HepG2 (cell line): Measurements from ENCODE around the gene MT1M. TPM values are rescaled to one million over a fixed set of nuclear protein-coding genes. Genes with fewer than 3 reads are reported as not detected.

ENCODE experiments used
- DNMT1 ChIP-seq: sonication (generic); formaldehyde crosslinking; IDR thresholded peaks from 2 replicates; pipeline ENCODE4 v1.5.1; 2020; ENCODE audit warnings: mild to moderate bottlenecking, missing genetic modification reagents
- FOXP1 ChIP-seq, 2 experiments: fragments of 450-650 bp in 1 of 2; IDR thresholded peaks; 2 replicates each; pipeline ENCODE4 v1.6.1; 2017 to 2018; ENCODE audit warnings: antibody characterized with exemption in 1 of 2
- ISL2 ChIP-seq: sonication (generic); formaldehyde crosslinking; IDR thresholded peaks from 2 replicates; pipeline ENCODE4 v1.5.0; 2020; ENCODE audit warnings: missing genetic modification reagents
- KDM5B ChIP-seq: sonication (generic); formaldehyde crosslinking; IDR thresholded peaks from 2 replicates; pipeline ENCODE4 v1.4.0; 2020; ENCODE audit warnings: missing genetic modification reagents, mild to moderate bottlenecking, borderline replicate concordance
- MAZ ChIP-seq, 2 experiments: sonication (generic) in 1 of 2; formaldehyde crosslinking in 1 of 2; IDR thresholded peaks; 2 replicates each; pipeline versions ENCODE4 v1.5.0 to v1.6.1; 2012 to 2020; ENCODE audit warnings: low read depth in 2 of 2, mild to moderate bottlenecking in 2 of 2, borderline replicate concordance in 1 of 2, improper control_type of control experiment in 1 of 2, low read length in 1 of 2, missing genetic modification reagents in 1 of 2, moderate library complexity in 1 of 2
- MTF2 ChIP-seq: sonication (generic); formaldehyde crosslinking; IDR thresholded peaks from 2 replicates; pipeline ENCODE4 v1.5.0; 2020; ENCODE audit warnings: missing genetic modification reagents, borderline replicate concordance
- RFX1 ChIP-seq: fragments of 450-650 bp; IDR thresholded peaks from 2 replicates; pipeline ENCODE4 v1.6.1; 2017
- SOX6 ChIP-seq, 2 experiments: fragments of 450-650 bp in 1 of 2; sonication (generic) in 1 of 2; formaldehyde crosslinking in 1 of 2; IDR thresholded peaks; 2 replicates each; pipeline versions ENCODE4 v1.4.0 to v1.6.1; 2017 to 2020; ENCODE audit warnings: antibody characterized with exemption in 1 of 2, mild to moderate bottlenecking in 1 of 2, missing genetic modification reagents in 1 of 2
- SRF ChIP-seq: IDR thresholded peaks from 2 replicates; pipeline ENCODE4 v1.6.1; 2011; ENCODE audit warnings: mild to moderate bottlenecking, low read depth, low read length, moderate library complexity
- THRA ChIP-seq: sonication (generic); formaldehyde crosslinking; IDR thresholded peaks from 2 replicates; pipeline ENCODE4 v1.4.0; 2020; ENCODE audit warnings: missing genetic modification reagents, borderline replicate concordance
- ZBTB49 ChIP-seq: sonication (generic); formaldehyde crosslinking; IDR thresholded peaks from 2 replicates; pipeline ENCODE4 v1.4.0; 2020; ENCODE audit warnings: missing genetic modification reagents, borderline replicate concordance
- ZC3H4 ChIP-seq: sonication (generic); formaldehyde crosslinking; IDR thresholded peaks from 2 replicates; pipeline ENCODE4 v1.4.0; 2020; ENCODE audit warnings: missing genetic modification reagents, borderline replicate concordance
- ZNF17 ChIP-seq: sonication (generic); formaldehyde crosslinking; IDR thresholded peaks from 2 replicates; pipeline ENCODE4 v1.5.0; 2020; ENCODE audit warnings: mild to moderate bottlenecking, missing genetic modification reagents
- ZNF629 ChIP-seq: sonication (generic); formaldehyde crosslinking; conservative IDR thresholded peaks from 2 replicates; pipeline ENCODE4 v1.5.0; 2020; ENCODE audit warnings: missing genetic modification reagents
- ZNF737 ChIP-seq: sonication (generic); formaldehyde crosslinking; IDR thresholded peaks from 2 replicates; pipeline ENCODE4 v1.5.0; 2020; ENCODE audit warnings: missing genetic modification reagents, mild to moderate bottlenecking, borderline replicate concordance
- polyA plus RNA-seq, 8 experiments: library from polyadenylated mRNA; depleted of rRNA in 3 of 8; stranded (reverse) in 7 of 8; unstranded in 1 of 8; fragments of >200 nt; fragmentation: Illumina TruSeq in 4 of 8; extraction: Trizol in 4 of 8; gene quantifications; 2 replicates each; pipeline versions ENCODE4 v1.2.1 to v1.2.3, GENCODE V29; 2011 to 2016; ENCODE audit warnings: low read depth in 4 of 8, missing spikeins in 1 of 8, mixed read lengths in 1 of 8; ENCODE audit not compliant: insufficient read depth in 1 of 8
- total RNA-seq, 5 experiments: library from RNA; depleted of rRNA; stranded (reverse); fragments of >200 nt; fragmentation: Illumina TruSeq; extraction: Trizol; gene quantifications; 2 replicates each; pipeline ENCODE4 v1.2.3, GENCODE V29; 2016; ENCODE audit warnings: low read depth in 1 of 5
- TF ChIP-seq, protein P1 (sequence below): IDR thresholded peaks from 2 replicates; pipeline ENCODE4 v1.6.1; 2016; ENCODE audit warnings: low read depth, missing genetic modification reagents, missing compliant biosample characterization
- TF ChIP-seq, protein P2 (sequence below): sonication (generic); formaldehyde crosslinking; IDR thresholded peaks from 2 replicates; pipeline ENCODE4 v1.4.0; 2020; ENCODE audit warnings: missing genetic modification reagents

Gene MT1M
- total and polyA plus RNA-seq, 2 of the 13 experiments (the other 11 are each of a cell fraction or from before 2014, with no cell fraction given), result 4.6 TPM; not detected in 1

GRCh38 chr16:56607109-56607618, 25.3 kb upstream of the MT1M start (continued):
- TF ChIP-seq, protein P1, sequence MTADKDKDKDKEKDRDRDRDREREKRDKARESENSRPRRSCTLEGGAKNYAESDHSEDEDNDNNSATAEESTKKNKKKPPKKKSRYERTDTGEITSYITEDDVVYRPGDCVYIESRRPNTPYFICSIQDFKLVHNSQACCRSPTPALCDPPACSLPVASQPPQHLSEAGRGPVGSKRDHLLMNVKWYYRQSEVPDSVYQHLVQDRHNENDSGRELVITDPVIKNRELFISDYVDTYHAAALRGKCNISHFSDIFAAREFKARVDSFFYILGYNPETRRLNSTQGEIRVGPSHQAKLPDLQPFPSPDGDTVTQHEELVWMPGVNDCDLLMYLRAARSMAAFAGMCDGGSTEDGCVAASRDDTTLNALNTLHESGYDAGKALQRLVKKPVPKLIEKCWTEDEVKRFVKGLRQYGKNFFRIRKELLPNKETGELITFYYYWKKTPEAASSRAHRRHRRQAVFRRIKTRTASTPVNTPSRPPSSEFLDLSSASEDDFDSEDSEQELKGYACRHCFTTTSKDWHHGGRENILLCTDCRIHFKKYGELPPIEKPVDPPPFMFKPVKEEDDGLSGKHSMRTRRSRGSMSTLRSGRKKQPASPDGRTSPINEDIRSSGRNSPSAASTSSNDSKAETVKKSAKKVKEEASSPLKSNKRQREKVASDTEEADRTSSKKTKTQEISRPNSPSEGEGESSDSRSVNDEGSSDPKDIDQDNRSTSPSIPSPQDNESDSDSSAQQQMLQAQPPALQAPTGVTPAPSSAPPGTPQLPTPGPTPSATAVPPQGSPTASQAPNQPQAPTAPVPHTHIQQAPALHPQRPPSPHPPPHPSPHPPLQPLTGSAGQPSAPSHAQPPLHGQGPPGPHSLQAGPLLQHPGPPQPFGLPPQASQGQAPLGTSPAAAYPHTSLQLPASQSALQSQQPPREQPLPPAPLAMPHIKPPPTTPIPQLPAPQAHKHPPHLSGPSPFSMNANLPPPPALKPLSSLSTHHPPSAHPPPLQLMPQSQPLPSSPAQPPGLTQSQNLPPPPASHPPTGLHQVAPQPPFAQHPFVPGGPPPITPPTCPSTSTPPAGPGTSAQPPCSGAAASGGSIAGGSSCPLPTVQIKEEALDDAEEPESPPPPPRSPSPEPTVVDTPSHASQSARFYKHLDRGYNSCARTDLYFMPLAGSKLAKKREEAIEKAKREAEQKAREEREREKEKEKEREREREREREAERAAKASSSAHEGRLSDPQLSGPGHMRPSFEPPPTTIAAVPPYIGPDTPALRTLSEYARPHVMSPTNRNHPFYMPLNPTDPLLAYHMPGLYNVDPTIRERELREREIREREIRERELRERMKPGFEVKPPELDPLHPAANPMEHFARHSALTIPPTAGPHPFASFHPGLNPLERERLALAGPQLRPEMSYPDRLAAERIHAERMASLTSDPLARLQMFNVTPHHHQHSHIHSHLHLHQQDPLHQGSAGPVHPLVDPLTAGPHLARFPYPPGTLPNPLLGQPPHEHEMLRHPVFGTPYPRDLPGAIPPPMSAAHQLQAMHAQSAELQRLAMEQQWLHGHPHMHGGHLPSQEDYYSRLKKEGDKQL (CRISPR knock-in tag), result no peak
- TF ChIP-seq ZBTB49 (CRISPR knock-in tag), result no peak
- TF ChIP-seq ZC3H4 (CRISPR knock-in tag), result peak; percentile 78
- TF ChIP-seq ZNF629, result no peak
- TF ChIP-seq DNMT1 (CRISPR knock-in tag), result no peak
- TF ChIP-seq ZNF737 (CRISPR knock-in tag), result no peak
- no peak for TF ChIP-seq RFX1
- TF ChIP-seq SOX6 (IDR thresholded peaks at IDR 0.05), result no peak
- peak; percentile 73 for TF ChIP-seq SOX6 (CRISPR knock-in tag; IDR thresholded peaks at IDR 0.05)
- TF ChIP-seq KDM5B, result peak; percentile 80
- TF ChIP-seq SRF, result no peak
- no peak for TF ChIP-seq ZNF17 (CRISPR knock-in tag)
- TF ChIP-seq, protein P2, sequence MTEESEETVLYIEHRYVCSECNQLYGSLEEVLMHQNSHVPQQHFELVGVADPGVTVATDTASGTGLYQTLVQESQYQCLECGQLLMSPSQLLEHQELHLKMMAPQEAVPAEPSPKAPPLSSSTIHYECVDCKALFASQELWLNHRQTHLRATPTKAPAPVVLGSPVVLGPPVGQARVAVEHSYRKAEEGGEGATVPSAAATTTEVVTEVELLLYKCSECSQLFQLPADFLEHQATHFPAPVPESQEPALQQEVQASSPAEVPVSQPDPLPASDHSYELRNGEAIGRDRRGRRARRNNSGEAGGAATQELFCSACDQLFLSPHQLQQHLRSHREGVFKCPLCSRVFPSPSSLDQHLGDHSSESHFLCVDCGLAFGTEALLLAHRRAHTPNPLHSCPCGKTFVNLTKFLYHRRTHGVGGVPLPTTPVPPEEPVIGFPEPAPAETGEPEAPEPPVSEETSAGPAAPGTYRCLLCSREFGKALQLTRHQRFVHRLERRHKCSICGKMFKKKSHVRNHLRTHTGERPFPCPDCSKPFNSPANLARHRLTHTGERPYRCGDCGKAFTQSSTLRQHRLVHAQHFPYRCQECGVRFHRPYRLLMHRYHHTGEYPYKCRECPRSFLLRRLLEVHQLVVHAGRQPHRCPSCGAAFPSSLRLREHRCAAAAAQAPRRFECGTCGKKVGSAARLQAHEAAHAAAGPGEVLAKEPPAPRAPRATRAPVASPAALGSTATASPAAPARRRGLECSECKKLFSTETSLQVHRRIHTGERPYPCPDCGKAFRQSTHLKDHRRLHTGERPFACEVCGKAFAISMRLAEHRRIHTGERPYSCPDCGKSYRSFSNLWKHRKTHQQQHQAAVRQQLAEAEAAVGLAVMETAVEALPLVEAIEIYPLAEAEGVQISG (CRISPR knock-in tag), result peak; percentile 73
- TF ChIP-seq MAZ (IDR thresholded peaks at IDR 0.05; ENCODE audit: borderline replicate concordance, low read depth, low read length), result peak; percentile 53; the same call in 1 of the 2 replicates
- peak; percentile 80; the same call in 1 of the 2 replicates for TF ChIP-seq MAZ (CRISPR knock-in tag; IDR thresholded peaks at IDR 0.05; ENCODE audit: low read depth)
- TF ChIP-seq THRA (CRISPR knock-in tag), result peak; percentile 77; the same call in 1 of the 2 replicates
- peak; percentile 71 for TF ChIP-seq ISL2 (CRISPR knock-in tag)
- peak; percentile 73; the same call in 1 of the 2 replicates for TF ChIP-seq MTF2 (CRISPR knock-in tag)
- no peak for TF ChIP-seq FOXP1 (IDR thresholded peaks at IDR 0.05)
- TF ChIP-seq FOXP1 (CRISPR knock-in tag; IDR thresholded peaks at IDR 0.05), result peak; percentile 78
